Prostate gland (tissue), 2 donors: Measurements from ENCODE around the gene L3MBTL4. TPM values are rescaled to one million over a fixed set of nuclear protein-coding genes. Genes with fewer than 3 reads are reported as not detected.

Experiments
- DNase-seq: peaks from one replicate; pipeline ENCODE4 v3.0.0-alpha.2; 2019; ENCODE audit warnings: low spot score
- H3K27ac ChIP-seq, 2 donors: fragments of 200-600 bp; sonication (generic); 2 replicates each; pipeline ENCODE4 v1.5.1; 2017 to 2019
- H3K27me3 ChIP-seq: fragments of 200-600 bp; sonication (generic); replicated peaks from 2 replicates; pipeline ENCODE4 v1.5.1; 2019; ENCODE audit not compliant: insufficient read depth
- H3K36me3 ChIP-seq, 2 donors: fragments of 200-600 bp; sonication (generic); 1 replicate in 1 of 2; 2 replicates in 1 of 2; pipeline versions ENCODE4 v1.5.1 to v1.8.1; 2017 to 2019
- H3K4me1 ChIP-seq: fragments of 200-600 bp; sonication (generic); replicated peaks from 2 replicates; pipeline ENCODE4 v1.5.1; 2019
- H3K4me3 ChIP-seq, 2 donors: fragments of 200-600 bp; sonication (generic); 2 replicates each; pipeline ENCODE4 v1.5.1; 2017 to 2019
- H3K9me3 ChIP-seq: fragments of 200-600 bp; sonication (generic); 2 replicates; pipeline ENCODE4 v1.5.1; 2017
- CTCF ChIP-seq, 4 experiments: fragments of 200-600 bp in 2 of 4; fragments of 450-650 bp in 2 of 4; sonication (generic) in 2 of 4; IDR thresholded peaks; 1 replicate in 3 of 4; 2 replicates in 1 of 4; pipeline ENCODE4 v1.5.1; 2016 to 2019; ENCODE audit warnings: antibody characterized with exemption in 4 of 4, mild to moderate bottlenecking in 2 of 4, moderate library complexity in 2 of 4
- POLR2A ChIP-seq: fragments of 450-650 bp; IDR thresholded peaks from one replicate; pipeline ENCODE4 v1.6.1; 2016; ENCODE audit warnings: antibody characterized with exemption, mild to moderate bottlenecking
- POLR2AphosphoS5 ChIP-seq: sonication (generic); formaldehyde crosslinking; IDR thresholded peaks from one replicate; pipeline ENCODE4 v1.6.1; 2017; ENCODE audit warnings: antibody characterized with exemption
- WGBS: methylation state at CpG from one replicate; pipeline ENCODE4 v1.1.5; 2018; 5-methylcytosine and 5-hydroxymethylcytosine counted together
- intact Hi-C: fragments of 100-400 bp; cut with DNase I; formaldehyde crosslinking; loops from one replicate; pipeline ENCODE4 v1.14.2; 2022
- total RNA-seq, 2 donors: library from RNA; depleted of rRNA; stranded (reverse); fragments of >200 nt; gene quantifications; one replicate each; pipeline ENCODE4 v1.1.0, GENCODE V29; 2016

The L3MBTL4 gene
- total RNA-seq, 2 donors from 2014 or later: 3.5 to 20.5 TPM

DNA sequence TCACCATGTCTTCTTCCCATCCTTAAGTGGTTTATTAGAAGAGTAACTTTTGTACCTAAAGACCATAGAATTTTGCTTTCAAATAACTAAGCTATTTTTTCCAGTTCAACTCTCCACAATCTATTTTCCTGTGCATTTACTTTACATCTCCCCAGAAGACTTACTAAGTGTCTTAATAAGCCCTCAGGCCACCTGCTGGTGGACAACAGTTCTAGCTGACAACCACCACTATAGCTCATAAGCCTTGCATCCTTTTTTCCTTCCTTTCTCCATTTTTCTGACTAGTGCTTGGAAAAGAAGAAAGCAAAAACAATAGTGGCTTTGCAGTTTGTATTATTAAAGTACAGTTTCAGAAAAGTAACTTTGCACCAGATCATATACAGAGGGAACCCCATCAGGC is 369.9 kb downstream of the L3MBTL4 start:
- Histone ChIP-seq H3K27me3 (no peaks in the 10 kb centered on the region), H3K27ac (no peak overlapping the region), H3K36me3 (no peaks in the 10 kb centered on the region), H3K4me1 (no peaks in the 10 kb centered on the region), H3K4me3 (no peak overlapping the region), H3K9me3 (no peaks in the 10 kb centered on the region)
- DNase-seq: no peak
- TF ChIP-seq POLR2A (no peak), POLR2AphosphoS5 (no peak), CTCF (IDR thresholded peaks at IDR 0.05) (no peak)
- intact Hi-C loops: no loop called here

- TF ChIP-seq CTCF (IDR thresholded peaks at IDR 0.05) (no peak), POLR2A (no peak), POLR2AphosphoS5 (no peak)
- 67% methylated on average over 1 of the region's 1 CpG for WGBS
- Histone ChIP-seq H3K4me3 (no peak overlapping the region), H3K9me3 (no peaks in the 10 kb centered on the region), H3K27me3 (no peaks in the 10 kb centered on the region), H3K4me1 (no peaks in the 10 kb centered on the region), H3K36me3 (no peaks in the 10 kb centered on the region), H3K27ac (no peak overlapping the region)
- intact Hi-C loops: no loop called here
- no peak for DNase-seq
Measured at GRCh38 chr18:6044319-6044718, 370.4 kb downstream of the L3MBTL4 start.

DNA sequence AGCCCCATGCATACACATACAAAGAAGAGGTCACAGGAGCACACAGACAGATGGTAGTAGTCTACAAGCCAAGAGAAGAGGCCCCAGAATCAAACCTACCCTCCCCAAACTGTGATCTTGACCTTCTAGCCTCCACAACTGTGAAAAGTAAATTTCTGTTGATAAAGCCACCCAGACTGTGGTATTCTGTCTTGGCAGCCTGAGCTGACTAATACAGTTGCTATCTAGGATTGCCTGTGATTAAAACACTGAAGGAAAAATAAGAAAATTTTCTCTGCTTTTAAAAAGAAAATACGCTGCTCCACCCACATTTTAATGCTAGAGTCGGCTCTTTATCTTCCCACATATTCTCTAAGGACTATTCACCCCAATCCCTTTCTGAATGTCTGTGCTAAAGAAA is 375.7 kb downstream of the L3MBTL4 start:
- Histone ChIP-seq H3K27me3 (no peaks in the 10 kb centered on the region), H3K4me1 (no peaks in the 10 kb centered on the region), H3K27ac (no peak overlapping the region), H3K9me3 (no peaks in the 10 kb centered on the region), H3K4me3 (no peak overlapping the region), H3K36me3 (no peaks in the 10 kb centered on the region)
- no peak for TF ChIP-seq POLR2A
- TF ChIP-seq CTCF (IDR thresholded peaks at IDR 0.05): no peak
- no peak for TF ChIP-seq POLR2AphosphoS5
- no peak for DNase-seq
- 84% methylated on average over 2 of the region's 2 CpGs for WGBS
- intact Hi-C loops: no loop called here

- no peaks in the 10 kb centered on the region for H3K4me1 ChIP-seq
- DNase-seq: no peak
- H3K9me3 ChIP-seq: no peaks in the 10 kb centered on the region
- intact Hi-C loops: no loop called here
- no peaks in the 10 kb centered on the region for H3K27me3 ChIP-seq
- WGBS: 70% methylated on average over 2 of the region's 2 CpGs
- TF ChIP-seq POLR2AphosphoS5 (no peak), POLR2A (no peak), CTCF (IDR thresholded peaks at IDR 0.05) (no peak)
- H3K4me3 ChIP-seq: no peak overlapping the region
- H3K27ac ChIP-seq: no peak overlapping the region
- no peaks in the 10 kb centered on the region for H3K36me3 ChIP-seq
Measured at GRCh38 chr18:6031442-6031841, 383.3 kb downstream of the L3MBTL4 start.

- Histone ChIP-seq H3K4me1 (no peaks in the 10 kb centered on the region), H3K4me3 (no peak overlapping the region), H3K27ac (no peak overlapping the region), H3K27me3 (no peaks in the 10 kb centered on the region), H3K36me3 (no peaks in the 10 kb centered on the region), H3K9me3 (no peaks in the 10 kb centered on the region)
- DNase-seq: no peak
- WGBS: 51% methylated on average over 2 of the region's 2 CpGs
- intact Hi-C loops: no loop called here
- TF ChIP-seq CTCF (IDR thresholded peaks at IDR 0.05): no peak
- no peak for TF ChIP-seq POLR2A
- no peak for TF ChIP-seq POLR2AphosphoS5
Measured at GRCh38 chr18:6031002-6031401, 383.7 kb downstream of the L3MBTL4 start.
